SU-DHL-6 (cell line): ENCODE data around the gene VWF.

Experiments used
- H2AFZ ChIP-seq: fragments of 200-600 bp; sonication (generic); 2 replicates; pipeline ENCODE4 v1.6.1; 2014; ENCODE audit warnings: low read depth, mild to moderate bottlenecking, moderate library complexity, mixed read lengths, antibody characterized with exemption, low read length; ENCODE audit not compliant: severe bottlenecking
- H3F3A ChIP-seq: fragments of 200-600 bp; shearing (Covaris generic); 2 replicates; pipeline ENCODE4 v1.6.0; 2016; ENCODE audit warnings: antibody characterized with exemption, mild to moderate bottlenecking; ENCODE audit not compliant: insufficient read depth
- H3K27ac ChIP-seq: fragments of 200-600 bp; sonication (generic); 2 replicates; pipeline ENCODE4 v1.5.1; 2016; ENCODE audit warnings: low read depth, mild to moderate bottlenecking, low read length, moderate library complexity, mixed read lengths
- H3K27me3 ChIP-seq: fragments of 200-600 bp; sonication (generic), shearing (Covaris generic); 2 replicates; pipeline ENCODE4 v1.6.0; 2014; ENCODE audit warnings: mild to moderate bottlenecking, low read length
- H3K36me3 ChIP-seq: fragments of 200-600 bp; sonication (generic); 2 replicates; pipeline ENCODE4 v1.6.1; 2014; ENCODE audit warnings: mild to moderate bottlenecking, low read length, mixed read lengths
- H3K4me2 ChIP-seq: fragments of 300-600, 200-600 bp; shearing (Covaris generic), sonication (generic); 2 replicates; pipeline ENCODE4 v1.6.0; 2014; ENCODE audit warnings: low read length, low read depth, mild to moderate bottlenecking; ENCODE audit not compliant: poor library complexity, severe bottlenecking
- H3K4me3 ChIP-seq: fragments of 200-600 bp; sonication (generic); 2 replicates; pipeline ENCODE4 v1.5.1; 2014; ENCODE audit warnings: antibody characterized with exemption, low read length, mild to moderate bottlenecking, mixed read lengths; ENCODE audit not compliant: insufficient read depth, poor library complexity, severe bottlenecking
- H3K79me2 ChIP-seq: fragments of 200-600 bp; sonication (generic); 2 replicates; pipeline ENCODE4 v1.6.1; 2014; ENCODE audit warnings: mild to moderate bottlenecking, low read length, moderate library complexity; ENCODE audit not compliant: insufficient read depth
- H3K9ac ChIP-seq: fragments of 200-600 bp; sonication (generic); 2 replicates; pipeline ENCODE4 v1.7.0; 2014; ENCODE audit warnings: mild to moderate bottlenecking, low read length
- H3K9me2 ChIP-seq: fragments of 200-600 bp; sonication (generic); replicated peaks from 2 replicates; pipeline ENCODE4 v1.6.1; 2014; ENCODE audit warnings: low read length; ENCODE audit not compliant: insufficient read depth
- H3K9me3 ChIP-seq: fragments of 200-600 bp; sonication (generic); 2 replicates; pipeline ENCODE4 v1.6.1; 2014; ENCODE audit warnings: low read length, mixed read lengths; ENCODE audit not compliant: insufficient read depth
- H4K20me1 ChIP-seq: fragments of 200-600 bp; sonication (generic); 2 replicates; pipeline ENCODE4 v1.6.1; 2014; ENCODE audit warnings: low read depth, mild to moderate bottlenecking, antibody characterized with exemption, low read length, moderate library complexity, mixed read lengths
- EZH2phosphoT487 ChIP-seq: fragments of 200-600 bp; sonication (generic), shearing (Covaris generic); conservative IDR thresholded peaks from 2 replicates; pipeline ENCODE4 v1.6.1; 2018; ENCODE audit warnings: mild to moderate bottlenecking, antibody characterized with exemption, low read length, moderate library complexity, mixed read lengths
- TF ChIP-seq, protein P1 (sequence below): fragments of 200-600 bp; sonication (generic); IDR thresholded peaks from one replicate; pipeline ENCODE4 v1.5.1; 2017; ENCODE audit warnings: antibody characterized with exemption, mild to moderate bottlenecking, low read length, moderate library complexity; ENCODE audit not compliant: insufficient read depth, poor library complexity, severe bottlenecking

VWF gene

DNA sequence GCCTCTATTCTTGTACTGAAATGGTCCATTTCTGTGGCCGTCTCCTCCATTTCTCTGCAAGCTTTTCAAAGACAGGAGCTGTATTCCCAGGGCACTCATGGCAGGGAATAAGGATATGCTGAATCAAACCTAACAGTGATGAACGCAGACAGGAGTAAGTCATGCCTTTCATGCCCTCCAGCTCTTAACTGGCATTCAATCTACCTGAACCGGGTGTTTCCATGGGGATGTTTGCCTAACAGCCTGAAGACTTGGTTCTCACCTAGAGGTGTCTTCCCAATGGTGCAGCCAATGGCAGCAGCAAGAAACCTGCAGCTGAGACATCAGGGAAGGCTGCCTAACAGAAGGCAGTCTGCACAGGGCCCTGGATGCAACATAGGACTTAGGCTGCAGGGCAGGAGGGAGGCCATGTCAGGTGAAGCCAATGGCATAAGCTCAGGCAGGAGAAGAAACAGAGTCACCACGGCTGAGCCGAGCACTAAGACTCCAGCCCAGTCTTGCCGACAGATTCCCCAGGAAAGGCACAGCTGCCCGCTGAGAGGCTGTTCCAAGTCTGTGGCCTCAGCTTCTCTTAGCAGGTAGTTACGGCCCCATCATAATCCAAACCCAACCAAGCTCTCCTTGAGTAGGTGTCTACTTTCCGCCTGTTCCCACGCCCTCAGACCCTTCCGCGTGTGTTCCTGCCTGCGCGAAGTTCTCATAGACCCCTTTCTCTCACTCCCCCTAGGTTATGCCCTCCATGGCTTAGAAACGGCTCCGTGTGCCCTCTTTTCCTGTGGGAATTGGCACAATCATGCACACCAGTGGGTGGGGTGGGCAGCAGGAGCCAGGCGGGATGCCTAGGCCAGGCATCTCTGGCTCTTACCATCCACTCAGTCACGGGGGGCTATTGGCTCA is 44.1 kb downstream of the VWF start:
- H3K4me3 ChIP-seq: no peak overlapping the region
- no peaks in the 10 kb centered on the region for H3F3A ChIP-seq
- H3K9me3 ChIP-seq: no peaks in the 10 kb centered on the region
- H2AFZ ChIP-seq: no peak overlapping the region
- no peaks in the 10 kb centered on the region for H3K36me3 ChIP-seq
- no peak overlapping the region for H3K9ac ChIP-seq
- TF ChIP-seq, protein P1, sequence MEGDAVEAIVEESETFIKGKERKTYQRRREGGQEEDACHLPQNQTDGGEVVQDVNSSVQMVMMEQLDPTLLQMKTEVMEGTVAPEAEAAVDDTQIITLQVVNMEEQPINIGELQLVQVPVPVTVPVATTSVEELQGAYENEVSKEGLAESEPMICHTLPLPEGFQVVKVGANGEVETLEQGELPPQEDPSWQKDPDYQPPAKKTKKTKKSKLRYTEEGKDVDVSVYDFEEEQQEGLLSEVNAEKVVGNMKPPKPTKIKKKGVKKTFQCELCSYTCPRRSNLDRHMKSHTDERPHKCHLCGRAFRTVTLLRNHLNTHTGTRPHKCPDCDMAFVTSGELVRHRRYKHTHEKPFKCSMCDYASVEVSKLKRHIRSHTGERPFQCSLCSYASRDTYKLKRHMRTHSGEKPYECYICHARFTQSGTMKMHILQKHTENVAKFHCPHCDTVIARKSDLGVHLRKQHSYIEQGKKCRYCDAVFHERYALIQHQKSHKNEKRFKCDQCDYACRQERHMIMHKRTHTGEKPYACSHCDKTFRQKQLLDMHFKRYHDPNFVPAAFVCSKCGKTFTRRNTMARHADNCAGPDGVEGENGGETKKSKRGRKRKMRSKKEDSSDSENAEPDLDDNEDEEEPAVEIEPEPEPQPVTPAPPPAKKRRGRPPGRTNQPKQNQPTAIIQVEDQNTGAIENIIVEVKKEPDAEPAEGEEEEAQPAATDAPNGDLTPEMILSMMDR: no peak
- TF ChIP-seq EZH2phosphoT487: no peak
- H4K20me1 ChIP-seq: no peaks in the 10 kb centered on the region
- H3K4me2 ChIP-seq: no peak overlapping the region
- H3K9me2 ChIP-seq: no peaks in the 10 kb centered on the region
- no peaks in the 10 kb centered on the region for H3K27me3 ChIP-seq
- no peak overlapping the region for H3K27ac ChIP-seq
- H3K79me2 ChIP-seq: no peaks in the 10 kb centered on the region

DNA sequence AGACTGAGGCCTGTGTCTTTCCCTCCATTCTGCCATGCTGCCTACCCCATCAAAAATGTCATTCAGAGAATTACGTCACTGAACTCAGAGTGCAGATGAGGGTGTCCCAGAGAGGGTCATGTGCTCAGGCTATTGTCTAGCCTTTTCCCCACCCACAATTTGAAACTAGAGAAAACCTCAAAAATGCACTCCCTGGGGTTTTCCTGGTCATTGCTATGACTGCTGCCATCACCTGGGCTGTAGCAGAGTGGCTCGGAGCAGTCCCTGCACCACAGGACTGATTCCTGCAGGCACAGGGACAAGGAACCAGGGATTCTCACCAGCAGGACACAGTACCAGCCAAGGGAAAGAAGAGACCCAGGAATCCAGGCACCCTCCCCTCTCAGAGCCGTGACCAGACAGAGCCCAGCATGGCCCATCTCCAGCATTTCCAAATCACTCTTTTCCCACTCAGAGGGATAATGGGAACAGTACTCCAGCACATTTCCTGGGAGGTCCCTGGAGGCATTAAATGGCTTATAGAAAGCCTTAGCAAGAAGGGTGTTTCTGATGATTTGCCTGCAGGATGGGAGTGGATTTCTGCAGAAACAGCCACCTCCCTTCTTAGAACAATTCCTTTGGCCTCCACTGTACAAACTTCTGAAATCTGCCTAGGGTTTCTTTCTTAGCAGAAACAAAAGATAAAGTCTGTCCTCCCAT is 45.9 kb downstream of the VWF start:
- H3F3A ChIP-seq: no peaks in the 10 kb centered on the region
- H3K79me2 ChIP-seq: no peaks in the 10 kb centered on the region
- H2AFZ ChIP-seq: no peak overlapping the region
- no peak overlapping the region for H3K27ac ChIP-seq
- no peak overlapping the region for H3K4me2 ChIP-seq
- H3K9me3 ChIP-seq: no peaks in the 10 kb centered on the region
- H3K9me2 ChIP-seq: no peaks in the 10 kb centered on the region
- no peaks in the 10 kb centered on the region for H3K36me3 ChIP-seq
- no peak overlapping the region for H3K4me3 ChIP-seq
- TF ChIP-seq, protein P1: no peak
- no peak for TF ChIP-seq EZH2phosphoT487
- no peaks in the 10 kb centered on the region for H4K20me1 ChIP-seq
- H3K9ac ChIP-seq: no peak overlapping the region
- no peaks in the 10 kb centered on the region for H3K27me3 ChIP-seq

DNA sequence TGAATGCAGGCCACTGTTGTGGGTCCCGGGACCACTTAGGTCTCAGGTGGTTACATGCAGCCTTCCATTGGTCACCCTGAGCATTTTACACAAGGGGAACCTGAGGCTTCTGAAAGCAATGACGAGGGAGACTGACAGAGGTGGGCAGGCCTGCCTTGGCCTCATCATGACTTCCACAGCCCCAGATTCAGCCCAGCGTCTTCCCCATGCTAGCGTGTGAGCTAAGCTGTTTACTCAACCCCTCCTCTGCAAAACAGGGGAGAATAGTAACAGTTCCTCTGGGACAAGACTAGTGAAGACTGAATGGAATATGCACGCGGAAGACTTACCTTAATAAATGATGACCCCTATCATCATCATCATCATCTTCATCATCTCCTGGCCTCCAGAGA is 46.8 kb downstream of the VWF start:
- no peaks in the 10 kb centered on the region for H3F3A ChIP-seq
- H3K9me2 ChIP-seq: no peaks in the 10 kb centered on the region
- no peak overlapping the region for H3K4me2 ChIP-seq
- no peak for TF ChIP-seq EZH2phosphoT487
- TF ChIP-seq, protein P1: no peak
- H3K36me3 ChIP-seq: no peaks in the 10 kb centered on the region
- no peak overlapping the region for H3K27ac ChIP-seq
- no peaks in the 10 kb centered on the region for H3K9me3 ChIP-seq
- no peaks in the 10 kb centered on the region for H3K79me2 ChIP-seq
- H2AFZ ChIP-seq: no peak overlapping the region
- H3K4me3 ChIP-seq: no peak overlapping the region
- H3K27me3 ChIP-seq: no peaks in the 10 kb centered on the region
- no peak overlapping the region for H3K9ac ChIP-seq
- no peaks in the 10 kb centered on the region for H4K20me1 ChIP-seq
